NCI-H1694 treated with DMSO at 0.1 percent for 48 hours (cell line): Measurements from ENCODE around the gene ZBTB7B.
A peak's percentile ranks its signal among the peaks of the same experiment; 100 is the strongest.

ENCODE experiments used
- DNase-seq: peaks from one replicate; lab custom pipeline; 2025; lab: John Stamatoyannopoulos, UW

Gene ZBTB7B

DNA sequence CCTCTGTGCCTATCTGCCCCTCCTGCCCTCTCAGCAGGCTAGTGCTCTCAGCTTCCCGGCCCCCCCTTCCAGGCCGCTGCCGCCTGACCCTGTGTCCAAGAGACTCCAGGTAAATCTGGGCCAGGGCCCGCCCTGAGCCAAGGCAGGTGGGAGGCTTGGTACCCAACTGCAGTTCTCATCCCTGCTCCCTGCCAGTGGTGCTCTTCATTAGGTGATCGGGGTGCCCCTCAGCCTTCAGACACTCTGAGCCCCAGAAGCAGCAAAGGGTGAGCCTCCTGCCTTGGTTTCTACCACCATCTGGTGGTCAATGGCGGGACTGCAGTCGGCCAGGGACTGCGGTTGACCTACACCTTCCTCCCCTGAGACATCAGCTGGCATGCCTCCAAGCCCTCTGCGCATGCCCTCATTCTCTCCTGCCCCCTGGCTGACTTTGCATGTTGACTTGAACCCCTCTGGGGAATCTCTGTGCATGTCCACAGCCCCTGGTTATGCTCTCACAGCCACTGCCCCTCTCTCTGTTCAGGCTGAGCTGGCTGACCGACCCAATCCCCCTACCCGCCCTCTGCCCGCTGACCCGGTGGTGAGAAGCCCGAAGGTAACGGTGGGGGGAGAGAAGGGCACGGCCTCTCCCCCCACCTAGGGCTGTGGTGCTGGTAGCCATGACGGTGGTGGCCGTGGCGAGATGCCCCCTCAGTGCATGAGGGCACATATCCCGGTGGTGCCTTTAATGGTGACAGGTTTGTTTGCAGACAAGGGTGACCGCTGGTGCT is 59.0 kb downstream of the ZBTB7B start:
- peak; percentile 94 for DNase-seq

DNA sequence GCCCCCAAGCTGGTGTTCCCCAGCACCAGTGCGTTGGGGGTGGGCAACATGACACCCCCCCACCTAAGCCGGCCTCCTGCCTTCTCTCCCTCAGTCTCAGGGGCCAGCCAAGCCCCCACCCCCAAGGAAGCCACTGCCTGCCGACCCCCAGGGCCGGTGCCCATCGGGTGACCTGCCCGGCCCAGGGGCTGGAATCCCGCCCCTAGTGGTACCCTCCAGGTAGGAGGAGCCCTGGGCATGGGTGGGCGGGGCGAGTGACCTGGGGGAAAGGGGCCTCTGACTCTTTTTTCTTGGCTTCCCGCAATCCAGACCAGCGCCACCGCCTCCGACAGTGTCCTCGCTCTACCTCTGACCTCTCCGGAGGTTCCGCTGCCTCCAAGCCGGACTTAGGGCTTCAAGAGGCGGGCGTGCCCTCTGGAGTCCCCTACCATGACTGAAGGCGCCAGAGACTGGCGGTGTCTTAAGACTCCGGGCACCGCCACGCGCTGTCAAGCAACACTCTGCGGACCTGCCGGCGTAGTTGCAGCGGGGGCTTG is 59.6 kb downstream of the ZBTB7B start:
- DNase-seq: no peak

DNA sequence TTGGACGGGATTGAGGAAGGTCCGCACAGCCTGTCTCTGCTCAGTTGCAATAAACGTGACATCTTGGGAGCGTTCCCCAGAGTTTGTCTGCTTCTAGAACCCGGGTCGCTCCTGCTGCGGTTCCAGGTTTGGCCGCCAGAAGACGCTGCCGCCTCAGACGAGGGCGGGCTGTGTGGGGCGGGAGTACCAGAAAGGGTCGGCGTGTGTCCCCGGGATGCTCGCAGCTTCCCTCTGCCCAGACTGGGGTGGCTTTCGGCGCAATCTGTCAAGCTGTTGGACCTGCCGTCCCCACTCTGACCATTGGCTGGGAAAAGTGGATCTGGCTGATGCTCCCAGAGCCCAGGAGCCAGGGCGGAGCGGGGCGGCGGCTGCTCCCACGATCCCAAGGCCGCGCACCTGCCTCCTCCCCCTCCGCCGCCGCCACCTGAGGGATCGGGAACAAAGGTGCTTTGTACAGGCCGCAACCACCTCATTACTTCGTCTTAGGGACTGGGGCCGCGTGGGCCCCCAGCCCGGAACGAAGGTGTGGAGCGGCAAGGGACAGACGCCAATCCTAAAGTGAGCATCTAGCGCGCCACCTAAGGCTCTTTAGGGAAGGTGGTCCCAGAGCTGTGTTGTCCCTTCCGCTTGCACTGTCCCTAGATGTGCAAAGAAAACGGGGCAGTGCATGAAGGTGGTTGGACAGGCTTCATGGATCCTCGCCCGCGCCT is 60.3 kb downstream of the ZBTB7B start:
- peak; percentile 78 for DNase-seq

DNA sequence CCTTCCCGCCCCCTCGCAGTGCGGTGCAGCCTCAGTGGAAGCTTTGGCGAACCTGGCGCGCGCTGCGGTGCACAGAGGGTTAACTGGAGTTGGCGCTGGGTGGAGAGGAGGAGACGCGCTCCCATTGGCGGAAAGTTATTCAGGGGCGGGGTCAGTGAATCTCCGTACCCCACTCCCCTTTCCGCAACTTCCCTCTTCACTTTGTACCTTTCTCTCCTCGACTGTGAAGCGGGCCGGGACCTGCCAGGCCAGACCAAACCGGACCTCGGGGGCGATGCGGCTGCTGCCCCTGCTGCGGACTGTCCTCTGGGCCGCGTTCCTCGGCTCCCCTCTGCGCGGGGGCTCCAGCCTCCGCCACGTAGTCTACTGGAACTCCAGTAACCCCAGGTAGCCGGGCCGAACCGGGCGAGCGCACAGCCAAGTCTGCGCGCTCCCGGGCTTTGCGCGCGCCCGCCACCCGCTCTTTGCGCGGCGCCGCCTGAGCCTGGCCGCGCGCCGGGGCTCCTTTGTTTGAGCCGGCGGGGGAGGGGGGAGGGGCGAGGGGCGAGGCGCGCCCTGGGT is 61.0 kb downstream of the ZBTB7B start, which contains the start of gene EFNA4:
Gene EFNA4, plus strand, starts transcription at position 191 of the 561 bp plus-strand sequence. Its CDS starts 84 bp downstream, at position 275.
- peak; percentile 76 for DNase-seq

DNA sequence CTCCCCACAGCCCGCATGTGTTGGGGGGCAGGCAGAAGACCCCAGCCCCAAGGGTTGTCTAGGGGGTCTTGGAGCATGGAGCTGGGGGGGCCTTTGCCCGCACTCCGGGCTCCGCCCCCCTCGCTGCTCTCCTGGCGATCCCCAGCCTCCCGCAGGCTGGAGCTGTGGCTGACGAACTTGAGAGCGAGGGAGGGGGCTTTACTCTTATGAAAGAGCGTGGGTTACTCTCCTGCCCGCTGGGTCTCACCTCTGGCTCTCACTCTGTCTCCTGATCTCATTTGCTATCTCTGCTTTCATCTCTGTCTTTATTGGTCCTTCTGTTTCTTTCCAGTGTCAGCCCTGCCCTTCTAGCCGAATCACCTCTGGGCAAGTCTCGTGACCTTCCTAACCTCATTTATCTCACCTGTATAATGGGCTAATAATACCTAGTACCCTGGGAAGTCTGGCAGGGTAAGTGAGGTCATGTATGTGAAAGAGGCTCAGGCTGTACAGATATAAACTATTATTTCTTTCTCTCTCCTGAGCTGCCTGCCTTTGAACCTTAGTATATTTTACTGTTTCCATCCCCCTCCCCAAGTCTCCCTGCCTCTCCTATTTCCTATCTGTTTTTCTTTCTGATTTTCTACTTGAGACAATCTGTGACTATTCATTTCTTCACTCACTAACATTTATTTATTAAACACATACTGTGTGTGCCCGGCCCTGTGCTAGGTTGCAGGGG is 61.7 kb downstream of the ZBTB7B start:
- peak; percentile 30 for DNase-seq

DNA sequence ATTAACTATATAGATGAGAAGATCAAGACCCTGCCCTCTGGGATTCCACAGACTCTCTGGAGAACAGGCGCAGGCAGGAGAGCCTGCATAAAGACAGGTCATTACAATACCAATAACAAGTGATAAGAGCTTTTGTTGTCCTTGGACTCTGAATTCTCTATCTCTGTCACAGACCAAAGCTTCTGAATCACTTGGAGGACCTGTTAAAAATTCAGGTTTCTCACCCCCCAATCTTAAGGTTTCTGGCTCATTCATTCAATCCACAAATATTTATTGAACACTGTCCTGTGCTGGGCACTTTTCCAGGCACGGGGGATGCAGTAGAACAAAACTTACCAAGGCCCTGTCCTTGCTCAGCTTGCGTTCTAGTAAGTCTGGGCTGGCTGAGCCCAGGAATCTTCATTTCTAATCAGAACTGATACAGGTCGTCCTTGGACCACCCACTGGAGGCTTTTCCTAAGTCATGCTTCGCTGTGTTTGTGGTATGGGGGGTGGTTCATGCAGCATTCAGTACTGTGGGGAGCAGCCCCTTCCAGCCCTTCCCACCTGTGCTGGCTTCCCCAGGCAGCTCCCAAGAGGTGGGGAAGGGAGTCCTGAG is 62.3 kb downstream of the ZBTB7B start:
- no peak for DNase-seq

DNA sequence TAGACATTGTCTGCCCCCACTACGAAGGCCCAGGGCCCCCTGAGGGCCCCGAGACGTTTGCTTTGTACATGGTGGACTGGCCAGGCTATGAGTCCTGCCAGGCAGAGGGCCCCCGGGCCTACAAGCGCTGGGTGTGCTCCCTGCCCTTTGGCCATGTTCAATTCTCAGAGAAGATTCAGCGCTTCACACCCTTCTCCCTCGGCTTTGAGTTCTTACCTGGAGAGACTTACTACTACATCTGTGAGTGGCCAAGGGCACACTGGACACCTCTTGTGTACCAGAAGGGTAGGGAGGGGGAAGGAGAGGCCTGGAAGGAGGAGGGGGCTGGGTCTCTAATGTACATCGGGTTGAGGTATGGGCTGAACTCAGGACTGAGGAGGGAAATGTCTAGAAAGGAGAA is 64.2 kb downstream of the ZBTB7B start:
- no peak for DNase-seq
